GM13976 (cell line): ENCODE results near the gene PLXNA2.

Experiments used
- DNase-seq: peaks from one replicate; pipeline ENCODE4 v3.0.0; 2012; ENCODE audit warnings: low spot score
- in situ Hi-C: fragments of 300-500 bp; cut with MboI; formaldehyde crosslinking; loops from one replicate; pipeline ENCODE4 v1.12.0; 2022; ENCODE audit warnings: low sequenced_read_pairs, mixed read lengths, inconsistent platforms; ENCODE audit not compliant: unreplicated experiment
- TF ChIP-seq, protein P1 (sequence below): IDR thresholded peaks from 2 replicates; pipeline ENCODE4 v1.5.1; 2012; ENCODE audit warnings: borderline replicate concordance, mild to moderate bottlenecking; ENCODE audit not compliant: insufficient read depth; ENCODE audit errors: extremely low read depth, missing control alignments, control extremely low read depth

The PLXNA2 gene

DNA sequence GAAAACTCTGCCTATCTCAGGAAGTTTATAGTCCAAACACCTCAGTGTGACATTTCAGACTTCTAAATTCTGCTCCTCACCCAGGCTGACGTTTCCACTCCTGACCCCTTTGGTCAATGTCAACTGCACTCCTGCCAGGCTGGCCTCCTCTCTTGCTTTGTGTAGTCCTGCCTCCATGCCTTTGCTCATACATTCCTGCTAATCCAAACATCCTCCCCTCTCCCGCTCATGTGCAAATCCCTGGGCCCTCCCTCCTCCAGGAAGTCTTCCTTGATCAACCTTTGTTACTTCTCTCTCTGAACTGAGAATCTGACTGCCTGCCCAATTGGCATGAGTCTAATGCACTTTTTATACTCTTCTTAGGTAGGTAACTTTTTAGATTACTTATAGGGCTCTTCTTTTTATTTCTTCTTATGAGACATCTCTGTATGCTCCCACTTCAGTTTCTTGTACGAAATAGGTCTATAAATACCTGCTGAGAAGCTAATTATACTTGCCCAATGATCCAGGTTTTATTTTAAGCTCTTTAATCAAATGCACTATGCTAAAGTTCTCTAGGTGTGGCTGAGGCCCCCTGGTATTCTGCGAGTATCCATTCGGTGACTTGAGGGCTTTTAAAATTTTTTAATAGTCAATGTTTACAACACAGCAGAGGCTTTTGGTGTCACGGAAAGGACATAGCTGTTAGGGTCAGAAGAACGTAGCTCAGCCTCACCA, 128.1 kb downstream of the PLXNA2 start:
- TF ChIP-seq, protein P1, sequence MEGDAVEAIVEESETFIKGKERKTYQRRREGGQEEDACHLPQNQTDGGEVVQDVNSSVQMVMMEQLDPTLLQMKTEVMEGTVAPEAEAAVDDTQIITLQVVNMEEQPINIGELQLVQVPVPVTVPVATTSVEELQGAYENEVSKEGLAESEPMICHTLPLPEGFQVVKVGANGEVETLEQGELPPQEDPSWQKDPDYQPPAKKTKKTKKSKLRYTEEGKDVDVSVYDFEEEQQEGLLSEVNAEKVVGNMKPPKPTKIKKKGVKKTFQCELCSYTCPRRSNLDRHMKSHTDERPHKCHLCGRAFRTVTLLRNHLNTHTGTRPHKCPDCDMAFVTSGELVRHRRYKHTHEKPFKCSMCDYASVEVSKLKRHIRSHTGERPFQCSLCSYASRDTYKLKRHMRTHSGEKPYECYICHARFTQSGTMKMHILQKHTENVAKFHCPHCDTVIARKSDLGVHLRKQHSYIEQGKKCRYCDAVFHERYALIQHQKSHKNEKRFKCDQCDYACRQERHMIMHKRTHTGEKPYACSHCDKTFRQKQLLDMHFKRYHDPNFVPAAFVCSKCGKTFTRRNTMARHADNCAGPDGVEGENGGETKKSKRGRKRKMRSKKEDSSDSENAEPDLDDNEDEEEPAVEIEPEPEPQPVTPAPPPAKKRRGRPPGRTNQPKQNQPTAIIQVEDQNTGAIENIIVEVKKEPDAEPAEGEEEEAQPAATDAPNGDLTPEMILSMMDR, result no peak
- in situ Hi-C loops, result no loop called here
- no peak for DNase-seq

DNA sequence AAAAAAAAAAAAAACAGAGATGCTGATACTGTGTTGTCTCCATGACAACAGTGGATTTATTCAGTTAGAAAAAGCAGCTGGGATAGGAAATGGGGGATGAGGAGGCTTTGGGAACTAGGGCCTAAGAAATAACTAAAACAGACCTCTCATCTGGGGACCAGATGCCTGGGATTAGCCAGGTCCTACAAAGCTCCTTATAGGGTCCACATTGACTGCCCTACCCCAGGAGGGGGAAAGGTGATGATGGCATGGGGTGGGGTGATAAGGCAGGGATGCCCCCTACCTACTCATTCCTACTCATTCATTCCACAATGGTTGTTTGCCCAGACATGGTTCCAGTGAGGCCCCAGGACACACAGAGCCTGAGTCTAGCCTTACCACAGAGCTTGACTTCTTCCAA, 131.2 kb downstream of the PLXNA2 start:
- no peak for DNase-seq
- in situ Hi-C loops, result no loop called here

DNA sequence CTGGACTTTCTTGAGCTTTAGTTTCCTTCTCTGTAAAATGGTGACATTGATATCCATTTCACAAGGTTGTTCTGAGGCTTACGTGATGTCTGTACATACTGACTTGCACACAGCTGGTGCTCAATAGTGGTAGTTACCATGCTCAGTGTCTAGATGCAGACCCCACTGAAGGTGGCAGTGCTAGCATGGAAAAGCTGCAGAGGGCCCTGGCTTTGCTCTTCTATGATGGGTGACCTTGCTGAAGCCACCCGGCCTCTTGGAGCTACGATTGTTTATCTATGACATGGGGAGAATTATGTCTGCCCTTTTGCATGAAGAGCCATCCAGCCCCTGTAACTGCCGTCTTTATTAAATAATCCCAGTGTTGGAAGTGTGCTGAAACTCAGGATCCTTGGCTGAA, 131.8 kb downstream of the PLXNA2 start:
- TF ChIP-seq, protein P1, result no peak
- DNase-seq, result no peak
- in situ Hi-C loops, result no loop called here

More for the DNA sequence above, 131.2 kb downstream of the PLXNA2 start:
- TF ChIP-seq, protein P1, result no peak

DNA sequence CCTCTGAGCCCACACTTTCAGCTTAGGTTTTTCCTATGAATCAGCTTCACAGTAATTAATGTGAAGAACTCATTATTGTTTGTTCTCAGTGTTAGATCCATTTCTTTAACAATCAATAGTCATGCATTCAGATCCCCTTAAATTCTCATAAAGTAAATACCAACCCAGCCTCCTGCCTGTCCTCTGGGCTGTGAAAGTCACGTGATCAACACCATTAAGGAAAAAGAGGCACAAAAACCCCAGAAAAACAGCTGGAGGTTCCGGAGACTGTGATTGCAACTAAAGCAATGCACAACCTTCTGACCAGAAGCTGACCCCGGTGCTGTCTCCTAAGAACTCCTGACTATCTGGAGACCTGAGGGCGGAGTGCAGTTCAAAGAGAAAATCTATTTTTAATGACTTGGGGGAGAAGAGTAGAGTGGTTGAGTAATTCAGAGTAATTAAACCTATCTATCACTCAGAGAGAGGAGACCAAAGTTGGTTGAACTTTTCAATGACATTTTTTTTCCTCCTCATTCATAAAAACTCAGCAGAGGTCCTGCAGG, 132.5 kb downstream of the PLXNA2 start:
- in situ Hi-C loops, result no loop called here
- no peak for DNase-seq

DNA sequence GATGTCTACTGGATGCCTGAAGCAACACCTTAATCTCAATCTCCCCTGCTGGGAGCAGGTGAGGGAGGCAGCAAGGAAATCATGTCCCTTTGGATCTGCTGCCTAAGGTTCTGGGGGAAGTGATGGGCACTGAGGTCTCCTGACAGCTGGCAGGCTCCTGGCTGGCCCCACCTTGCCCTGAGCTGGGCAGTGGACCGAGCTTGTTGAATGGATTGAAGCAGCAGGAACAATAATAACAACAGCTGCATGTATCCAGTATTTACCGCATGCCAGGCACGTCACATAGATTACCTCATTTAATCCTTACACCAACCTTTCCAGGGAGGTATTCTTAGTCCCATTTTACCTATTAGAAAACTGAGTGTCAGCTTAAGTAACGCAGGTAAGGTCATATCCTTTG, 133.9 kb downstream of the PLXNA2 start:
- in situ Hi-C loops, result no loop called here
- TF ChIP-seq, protein P1, result no peak
- DNase-seq, result no peak

More for the DNA sequence above, 132.5 kb downstream of the PLXNA2 start:
- TF ChIP-seq, protein P1, result no peak

DNA sequence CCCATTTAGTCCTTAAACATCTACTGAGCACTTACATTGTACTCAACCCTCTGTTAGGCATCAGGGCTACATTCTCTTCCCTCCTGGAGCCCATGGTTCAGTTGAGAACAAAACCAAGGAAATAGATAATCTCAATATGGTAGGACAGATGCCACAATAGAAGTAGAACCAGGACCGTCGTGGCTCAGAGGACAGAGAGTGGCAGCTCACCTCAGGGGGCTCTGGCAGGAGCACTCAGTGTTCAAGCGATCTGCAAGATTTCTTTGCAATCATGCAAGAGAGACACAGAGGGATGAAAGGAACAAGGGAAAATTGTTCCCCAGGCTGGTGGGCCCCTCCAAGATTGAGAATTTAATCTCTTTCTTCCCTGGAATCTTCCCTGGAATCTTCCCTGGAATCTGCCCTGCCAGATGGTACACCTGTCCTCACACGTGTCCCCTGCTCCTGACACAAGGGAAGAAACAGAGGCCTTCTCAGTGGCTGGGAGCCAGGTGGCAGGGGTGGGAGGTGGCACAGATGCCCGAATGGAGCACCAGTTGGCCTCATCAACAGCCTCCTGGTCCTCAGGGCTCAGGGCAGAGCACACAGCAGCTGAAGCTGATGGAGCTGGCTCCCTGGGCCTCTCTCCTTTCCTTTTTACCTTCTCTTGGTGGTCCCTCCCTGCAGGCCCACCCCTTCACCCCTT, 135.4 kb downstream of the PLXNA2 start:
- in situ Hi-C loops, result no loop called here
- no peak for DNase-seq
- TF ChIP-seq, protein P1, result no peak
